H9 (cell line): ENCODE results near the gene PIP4K2B. TPM values are rescaled to one million over a fixed set of nuclear protein-coding genes. Genes with fewer than 3 reads are reported as not detected.

Source experiments
- DNase-seq: peaks from one replicate; pipeline ENCODE4 v3.0.0-alpha.2; 2017
- H2AFZ ChIP-seq: one replicate; pipeline ENCODE4 v1.6.1; 2013; ENCODE audit warnings: mild to moderate bottlenecking, low read length, control low read depth, moderate library complexity
- H2AK5ac ChIP-seq: 2 replicates; pipeline ENCODE4 v1.6.1; 2013; ENCODE audit warnings: low read length, control low read depth, mixed read lengths; ENCODE audit not compliant: insufficient read length
- H2BK120ac ChIP-seq: one replicate; pipeline ENCODE4 v1.6.1; 2013; ENCODE audit warnings: low read depth, mild to moderate bottlenecking, low read length, control low read depth, inconsistent platforms; ENCODE audit not compliant: poor library complexity, severe bottlenecking
- H2BK12ac ChIP-seq: 2 replicates; pipeline ENCODE4 v1.6.1; 2013; ENCODE audit warnings: low read length, control low read depth, mixed read lengths, low read depth; ENCODE audit not compliant: insufficient read length
- H2BK15ac ChIP-seq: 2 replicates; pipeline ENCODE4 v1.6.1; 2013; ENCODE audit warnings: low read depth, low read length, control low read depth
- H2BK20ac ChIP-seq: one replicate; pipeline ENCODE4 v1.6.1; 2013; ENCODE audit warnings: low read depth, mild to moderate bottlenecking, low read length, control low read depth, inconsistent platforms; ENCODE audit not compliant: poor library complexity, severe bottlenecking
- H2BK5ac ChIP-seq: 2 replicates; pipeline ENCODE4 v1.6.1; 2013; ENCODE audit warnings: low read length, control low read depth, mixed read lengths; ENCODE audit not compliant: insufficient read length
- H3K14ac ChIP-seq: 2 replicates; pipeline ENCODE4 v1.6.1; 2013; ENCODE audit warnings: low read length, control low read depth; ENCODE audit not compliant: insufficient read depth
- H3K18ac ChIP-seq: 2 replicates; pipeline ENCODE4 v1.6.1; 2013; ENCODE audit warnings: low read depth, mild to moderate bottlenecking, mixed read lengths, low read length, control low read depth; ENCODE audit not compliant: insufficient read length
- H3K23ac ChIP-seq: 2 replicates; pipeline ENCODE4 v1.6.1; 2013; ENCODE audit warnings: low read length, control low read depth, mixed read lengths, low read depth; ENCODE audit not compliant: insufficient read length
- H3K23me2 ChIP-seq: 2 replicates; pipeline ENCODE4 v1.6.1; 2013; ENCODE audit warnings: low read depth, mild to moderate bottlenecking, mixed read lengths, low read length, control low read depth; ENCODE audit not compliant: insufficient read length, poor library complexity, severe bottlenecking
- H3K27ac ChIP-seq: 2 replicates; pipeline ENCODE4 v1.5.1; 2013; ENCODE audit warnings: low read length, control low read depth, mixed read lengths, low read depth; ENCODE audit not compliant: insufficient read length
- H3K27me3 ChIP-seq: 2 replicates; pipeline ENCODE4 v1.6.1; 2013; ENCODE audit warnings: low read length, control low read depth, inconsistent platforms; ENCODE audit not compliant: insufficient read depth
- H3K4ac ChIP-seq: 2 replicates; pipeline ENCODE4 v1.6.1; 2013; ENCODE audit warnings: low read depth, mild to moderate bottlenecking, control low read depth, inconsistent platforms, low read length, moderate library complexity
- H3K4me1 ChIP-seq: 2 replicates; pipeline ENCODE4 v1.6.1; 2013; ENCODE audit warnings: low read length, control low read depth, inconsistent platforms; ENCODE audit not compliant: insufficient read depth
- H3K4me2 ChIP-seq: 2 replicates; pipeline ENCODE4 v1.6.1; 2013; ENCODE audit warnings: low read length, control low read depth, mixed read lengths; ENCODE audit not compliant: insufficient read length, insufficient read depth
- H3K56ac ChIP-seq: 2 replicates; pipeline ENCODE4 v1.6.1; 2013; ENCODE audit warnings: low read depth, mild to moderate bottlenecking, mixed read lengths, low read length, control low read depth; ENCODE audit not compliant: insufficient read length
- H3K79me1 ChIP-seq: 2 replicates; pipeline ENCODE4 v1.6.1; 2013; ENCODE audit warnings: low read depth, mild to moderate bottlenecking, moderate library complexity, low read length, control low read depth, inconsistent platforms; ENCODE audit not compliant: insufficient read depth, poor library complexity, severe bottlenecking
- H3K79me2 ChIP-seq: 2 replicates; pipeline ENCODE4 v1.6.1; 2013; ENCODE audit warnings: low read length, control low read depth, inconsistent platforms; ENCODE audit not compliant: insufficient read depth
- H3K9ac ChIP-seq: 2 replicates; pipeline ENCODE4 v1.6.1; 2013; ENCODE audit warnings: low read length, control low read depth, mixed read lengths; ENCODE audit not compliant: insufficient read length; ENCODE audit errors: extremely low read depth
- H3K9me3 ChIP-seq: one replicate; pipeline ENCODE4 v1.6.1; 2013; ENCODE audit warnings: low read depth, low read length, inconsistent platforms; ENCODE audit not compliant: control insufficient read depth
- H3T11ph ChIP-seq: one replicate; pipeline ENCODE4 v1.6.1; 2013; ENCODE audit warnings: mild to moderate bottlenecking, low read length, control low read depth, inconsistent platforms
- H4K20me1 ChIP-seq: one replicate; pipeline ENCODE4 v1.6.1; 2013; ENCODE audit not compliant: control insufficient read depth, insufficient read length, insufficient read depth
- H4K5ac ChIP-seq: 2 replicates; pipeline ENCODE4 v1.6.1; 2013; ENCODE audit warnings: low read depth, mild to moderate bottlenecking, mixed read lengths, low read length, control low read depth; ENCODE audit not compliant: insufficient read length
- H4K8ac ChIP-seq: replicated peaks from 2 replicates; pipeline ENCODE4 v1.6.1; 2013; ENCODE audit warnings: low read length, control low read depth, mixed read lengths, low read depth; ENCODE audit not compliant: insufficient read length
- H4K91ac ChIP-seq: 2 replicates; pipeline ENCODE4 v1.6.1; 2013; ENCODE audit warnings: low read depth, mild to moderate bottlenecking, moderate library complexity, mixed read lengths, low read length, control low read depth; ENCODE audit not compliant: insufficient read length
- H3K27ac Mint-ChIP-seq, 3 experiments: 2 replicates in 2 of 3; 3 replicates in 1 of 3; pipeline ENCODE4 v1.8.0; 2020 to 2021; ENCODE audit warnings: mixed read lengths in 3 of 3, mild to moderate bottlenecking in 1 of 3, moderate library complexity in 1 of 3
- H3K27me3 Mint-ChIP-seq: 2 replicates; pipeline ENCODE4 v1.8.0; 2021; ENCODE audit warnings: low read depth, mild to moderate bottlenecking, moderate library complexity, mixed read lengths
- H3K36me3 Mint-ChIP-seq, 3 experiments: 2 replicates in 2 of 3; 3 replicates in 1 of 3; pipeline ENCODE4 v1.8.0; 2020 to 2021; ENCODE audit warnings: low read depth in 3 of 3, mixed read lengths in 3 of 3; ENCODE audit not compliant: insufficient read depth in 1 of 3
- H3K4me1 Mint-ChIP-seq, 2 experiments: 2 replicates each; pipeline ENCODE4 v1.8.0; 2020; ENCODE audit warnings: mixed read lengths in 2 of 2
- H3K4me3 Mint-ChIP-seq, 2 experiments: 2 replicates in 1 of 2; 3 replicates in 1 of 2; pipeline ENCODE4 v1.8.0; 2020 to 2021; ENCODE audit warnings: mild to moderate bottlenecking in 2 of 2, mixed read lengths in 2 of 2, moderate library complexity in 1 of 2
- H3K9me3 Mint-ChIP-seq, 2 experiments: 2 replicates in 1 of 2; 3 replicates in 1 of 2; pipeline ENCODE4 v1.8.0; 2020; ENCODE audit warnings: mild to moderate bottlenecking in 2 of 2, mixed read lengths in 2 of 2, moderate library complexity in 1 of 2
- WGBS: extraction: QIAGEN DNeasy Blood & Tissue Kit; methylation state at CpG from one replicate; pipeline ENCODE4 v1.1.7; 2013; ENCODE audit warnings: missing lambda C conversion rate, low lambda C conversion rate, mixed read lengths; ENCODE audit not compliant: insufficient read length; ENCODE audit errors: extremely low coverage; 5-methylcytosine and 5-hydroxymethylcytosine counted together
- total RNA-seq: library from RNA; stranded (reverse); gene quantifications from 2 replicates; pipeline ENCODE4 v1.2.1, GENCODE V29; 2021
- TF ChIP-seq, protein P1 (sequence below): fragments of 200-600 bp; sonication (generic); conservative IDR thresholded peaks from 3 replicates; pipeline ENCODE4 v1.8.0; 2021; ENCODE audit warnings: antibody characterized with exemption, mild to moderate bottlenecking

Gene PIP4K2B
- total RNA-seq, 1 experiment from 2014 or later, result 61.9 TPM

DNA sequence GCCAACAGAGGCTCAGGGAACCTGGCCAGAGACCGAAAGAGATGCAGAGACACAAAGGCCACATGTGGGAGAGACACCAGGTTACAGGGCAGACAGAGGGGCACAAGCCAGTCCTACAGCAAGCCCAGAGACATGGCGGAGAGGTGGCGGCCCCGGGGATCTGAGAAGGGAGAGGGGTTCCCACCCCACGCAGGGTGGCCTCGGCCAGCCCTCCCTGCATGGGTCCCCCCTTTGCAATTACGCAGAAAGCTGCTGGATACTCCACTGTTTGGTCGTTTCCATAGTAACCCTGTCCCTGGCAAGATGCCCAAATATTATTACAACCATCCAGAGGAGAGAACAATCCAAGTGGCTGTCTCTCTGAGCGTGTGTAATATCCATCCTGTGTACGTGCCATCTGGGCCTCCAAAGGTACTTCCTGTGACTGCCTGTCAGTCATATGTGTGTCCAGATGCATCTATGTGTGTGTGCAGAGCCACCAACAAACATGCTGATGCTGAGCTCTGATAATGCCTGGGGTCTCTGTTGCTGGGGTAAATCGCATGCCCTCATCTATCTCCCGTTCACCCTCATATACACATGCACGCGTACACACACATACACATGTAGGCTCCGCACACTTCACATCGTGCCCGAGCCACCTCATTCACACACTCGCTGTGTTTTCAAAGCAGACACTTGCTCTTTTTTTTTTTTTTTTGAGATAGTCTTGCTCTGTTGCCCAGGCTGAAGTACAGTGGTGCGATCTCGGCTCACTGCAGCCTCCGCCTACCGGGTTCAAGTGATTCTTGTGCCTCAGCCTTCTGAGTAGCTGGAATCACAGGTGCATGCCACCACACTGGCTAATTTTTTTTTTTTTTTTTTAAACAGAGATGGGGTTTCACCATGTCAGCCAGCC is 56.7 kb downstream of the PIP4K2B start:
- no peak overlapping the region for H2BK5ac ChIP-seq
- H2BK20ac ChIP-seq, result no peak overlapping the region
- peaks cover 27 to 45% (median 44%) of the 10 kb centered on the region in 3 experiments for H3K36me3 Mint-ChIP-seq
- TF ChIP-seq, protein P1, sequence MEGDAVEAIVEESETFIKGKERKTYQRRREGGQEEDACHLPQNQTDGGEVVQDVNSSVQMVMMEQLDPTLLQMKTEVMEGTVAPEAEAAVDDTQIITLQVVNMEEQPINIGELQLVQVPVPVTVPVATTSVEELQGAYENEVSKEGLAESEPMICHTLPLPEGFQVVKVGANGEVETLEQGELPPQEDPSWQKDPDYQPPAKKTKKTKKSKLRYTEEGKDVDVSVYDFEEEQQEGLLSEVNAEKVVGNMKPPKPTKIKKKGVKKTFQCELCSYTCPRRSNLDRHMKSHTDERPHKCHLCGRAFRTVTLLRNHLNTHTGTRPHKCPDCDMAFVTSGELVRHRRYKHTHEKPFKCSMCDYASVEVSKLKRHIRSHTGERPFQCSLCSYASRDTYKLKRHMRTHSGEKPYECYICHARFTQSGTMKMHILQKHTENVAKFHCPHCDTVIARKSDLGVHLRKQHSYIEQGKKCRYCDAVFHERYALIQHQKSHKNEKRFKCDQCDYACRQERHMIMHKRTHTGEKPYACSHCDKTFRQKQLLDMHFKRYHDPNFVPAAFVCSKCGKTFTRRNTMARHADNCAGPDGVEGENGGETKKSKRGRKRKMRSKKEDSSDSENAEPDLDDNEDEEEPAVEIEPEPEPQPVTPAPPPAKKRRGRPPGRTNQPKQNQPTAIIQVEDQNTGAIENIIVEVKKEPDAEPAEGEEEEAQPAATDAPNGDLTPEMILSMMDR, result no peak
- H4K5ac ChIP-seq, result no peak overlapping the region
- no peaks in the 10 kb centered on the region; the same call in none of the 2 replicates for H3K27me3 Mint-ChIP-seq
- no peak overlapping the region for H3K9ac ChIP-seq
- H2BK120ac ChIP-seq, result no peak overlapping the region
- H3K4me2 ChIP-seq, result no peak overlapping the region
- H3K79me2 ChIP-seq, result peaks cover 62% of the 10 kb centered on the region
- H3K27me3 ChIP-seq, result no peaks in the 10 kb centered on the region
- H3K56ac ChIP-seq, result no peak overlapping the region
- no peak overlapping the region for H4K8ac ChIP-seq
- H3K23ac ChIP-seq, result no peak overlapping the region
- H3K27ac ChIP-seq, result no peak overlapping the region
- H4K20me1 ChIP-seq, result no peaks in the 10 kb centered on the region
- H3K9me3 Mint-ChIP-seq, result no peaks in the 10 kb centered on the region; a peak in 1 of 5 replicates
- WGBS, result no CpG with 5 or more reads among the region's 22 CpGs
- no peaks in the 10 kb centered on the region for H3K9me3 ChIP-seq
- no peak overlapping the region for H2BK15ac ChIP-seq
- no peak for DNase-seq
- H2AK5ac ChIP-seq, result no peak overlapping the region
- H4K91ac ChIP-seq, result no peak overlapping the region
- H2BK12ac ChIP-seq, result no peak overlapping the region
- peak overlapping the region in 1 of 3 experiments; percentile 49; a peak in 2 of 7 replicates for H3K27ac Mint-ChIP-seq
- H3K14ac ChIP-seq, result no peak overlapping the region
- H3K4me1 Mint-ChIP-seq, result peaks cover 46 to 61% of the 10 kb centered on the region in 2 experiments
- H2AFZ ChIP-seq, result no peak overlapping the region
- H3K4ac ChIP-seq, result no peak overlapping the region
- H3K4me1 ChIP-seq, result peaks cover 5% of the 10 kb centered on the region; the same call in 1 of the 2 replicates
- H3K79me1 ChIP-seq, result peaks cover 13% of the 10 kb centered on the region
- H3T11ph ChIP-seq, result no peak overlapping the region
- H3K23me2 ChIP-seq, result peaks cover 15% of the 10 kb centered on the region
- H3K18ac ChIP-seq, result no peak overlapping the region
- H3K4me3 Mint-ChIP-seq, result 0 out of 5 replicates have a peak overlapping the region, but pooled peaks of 1 of the 2 experiments have one; percentile 21
